ENCODE results near the gene DTNB. TPM values are rescaled to one million over a fixed set of nuclear protein-coding genes. Genes with fewer than 3 reads are reported as not detected.

Gene DTNB
- total RNA-seq, 2 experiments from 2014 or later: 27.3 to 29.1 TPM

- TF ChIP-seq CTCF (IDR thresholded peaks at IDR 0.05): no peak
- H3K36me3 Mint-ChIP-seq (ENCODE audit: low read depth): no peaks in the 10 kb centered on the region
- H3K27ac Mint-ChIP-seq: no peak overlapping the region
- H3K4me3 Mint-ChIP-seq: no peak overlapping the region
- H3K4me1 Mint-ChIP-seq (ENCODE audit: low read depth): no peaks in the 10 kb centered on the region
- ATAC-seq (no peak), DNase-seq (no peak)
- no peaks in the 10 kb centered on the region for H3K27me3 Mint-ChIP-seq
- ChIA-PET POLR2A (interaction anchor here (1.6 kb wide), 1 partner anchor 10 kb away, joined by 5 read pairs; no protein-coding TSS in a partner anchor), CTCF (interaction anchor here (0.9 to 2.7 kb wide), 3 partner anchors 16 to 78 kb away, joined by 3 to 8 read pairs (median 6); no protein-coding TSS in a partner anchor)
- intact Hi-C loops (cut with micrococcal nuclease): no loop called here
- H3K9me3 Mint-ChIP-seq: no peaks in the 10 kb centered on the region
Observed at GRCh38 chr2:25684577-25685473, 11.4 kb upstream of the DTNB start.

- no peaks in the 10 kb centered on the region for H3K27me3 Mint-ChIP-seq
- ATAC-seq: no peak
- POLR2A ChIA-PET: no interaction called here
- intact Hi-C loops (cut with micrococcal nuclease): no loop called here
- no peaks in the 10 kb centered on the region for H3K36me3 Mint-ChIP-seq (ENCODE audit: low read depth)
- no peak overlapping the region for H3K4me3 Mint-ChIP-seq
- H3K4me1 Mint-ChIP-seq (ENCODE audit: low read depth): no peaks in the 10 kb centered on the region
- TF ChIP-seq CTCF (IDR thresholded peaks at IDR 0.05): no peak
- H3K27ac Mint-ChIP-seq: no peak overlapping the region
- DNase-seq: no peak
- no peaks in the 10 kb centered on the region for H3K9me3 Mint-ChIP-seq
- CTCF ChIA-PET: no interaction called here
Observed at GRCh38 chr2:25682082-25682481, 8.7 kb upstream of the DTNB start.

GRCh38 chr2:25677877-25678276 lies 4.5 kb upstream of the DTNB start:
- no peak overlapping the region for H3K27ac Mint-ChIP-seq
- CTCF ChIA-PET: no interaction called here
- ATAC-seq (no peak), DNase-seq (no peak)
- intact Hi-C loops (cut with micrococcal nuclease): loop anchor here (2.0 kb wide), 1 partner anchor 53 kb away; no protein-coding TSS in a partner anchor
- no peaks in the 10 kb centered on the region for H3K9me3 Mint-ChIP-seq
- no peaks in the 10 kb centered on the region for H3K36me3 Mint-ChIP-seq (ENCODE audit: low read depth)
- TF ChIP-seq CTCF (IDR thresholded peaks at IDR 0.05): no peak
- POLR2A ChIA-PET: no interaction called here
- H3K4me3 Mint-ChIP-seq: no peak overlapping the region
- H3K4me1 Mint-ChIP-seq (ENCODE audit: low read depth): peaks cover 7% of the 10 kb centered on the region
- peaks cover 8% of the 10 kb centered on the region for H3K27me3 Mint-ChIP-seq

- no peak for TF ChIP-seq CTCF (IDR thresholded peaks at IDR 0.05)
- ChIA-PET POLR2A (interaction anchor here (0.6 to 1.5 kb wide), 4 partner anchors 10 to 179 kb away, joined by 3 to 5 read pairs (median 4); no protein-coding TSS in a partner anchor), CTCF (interaction anchor here (1.1 to 1.8 kb wide), 2 partner anchors 10 to 27 kb away, joined by 6 to 10 read pairs; no protein-coding TSS in a partner anchor)
- Mint-ChIP-seq H3K36me3 (ENCODE audit: low read depth) (no peaks in the 10 kb centered on the region), H3K27me3 (peaks cover 8% of the 10 kb centered on the region), H3K9me3 (no peaks in the 10 kb centered on the region), H3K4me3 (peak overlapping the region; percentile 75), H3K4me1 (ENCODE audit: low read depth) (peaks cover 23% of the 10 kb centered on the region), H3K27ac (peak overlapping the region; percentile 49)
- intact Hi-C loops (cut with micrococcal nuclease): no loop called here
- no peak for ATAC-seq
- DNase-seq: no peak
Observed at GRCh38 chr2:25674077-25674362, 643 bp upstream of the DTNB start.
